B cell (primary cell): ENCODE results near the gene SERPINE3.

Source experiments
- CTCF ChIP-seq: fragments of 200-600 bp; IDR thresholded peaks from one replicate; pipeline ENCODE4 v1.8.0; 2022; ENCODE audit warnings: antibody characterized with exemption, mild to moderate bottlenecking
- EZH2 ChIP-seq: IDR thresholded peaks from 2 replicates; pipeline ENCODE4 v1.6.1; 2012; ENCODE audit warnings: borderline replicate concordance, low read depth, mild to moderate bottlenecking, moderate library complexity, low read length; ENCODE audit not compliant: insufficient read depth, poor library complexity, severe bottlenecking

- TF ChIP-seq EZH2, result no peak
- no peak for TF ChIP-seq CTCF
Measured at GRCh38 chr13:51327961-51328360, 11.5 kb upstream of the SERPINE3 start.
